HG03575 (cell line): ENCODE data around the gene PTGER3.

ENCODE experiments used
- ATAC-seq: cut with Tn5 transposase; IDR thresholded peaks from one replicate; pipeline ENCODE4 v1.9.1; 2021; ENCODE audit not compliant: unreplicated experiment, insufficient number of reproducible peaks, low FRiP score; ENCODE audit errors: extremely low read depth

Gene PTGER3

DNA sequence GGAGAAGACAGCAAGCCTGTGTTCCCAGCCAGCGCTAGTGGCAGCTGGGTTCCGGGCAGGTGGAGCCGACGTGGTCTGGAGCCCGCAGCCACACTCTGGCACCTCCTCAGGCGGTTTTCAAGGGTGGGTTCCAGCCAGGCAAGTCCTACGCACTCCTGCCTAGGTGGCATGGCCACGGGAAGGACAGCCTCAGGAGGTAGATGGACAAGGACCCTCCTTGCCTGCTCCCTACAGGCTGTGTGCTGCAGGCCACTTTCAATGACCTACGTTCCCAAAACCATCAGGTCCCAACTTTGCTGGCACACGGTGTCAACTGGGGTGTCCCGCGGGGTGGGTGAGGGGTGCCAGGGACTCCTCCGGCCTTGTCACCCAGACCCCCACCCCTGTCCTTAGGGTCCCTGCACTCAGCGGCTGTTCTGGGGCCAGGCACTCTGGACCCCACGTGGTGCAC is 6.7 kb upstream of the PTGER3 start:
- no peak for ATAC-seq

- no peak for ATAC-seq
Observed at GRCh38 chr1:71053758-71054157, 6.1 kb upstream of the PTGER3 start.

DNA sequence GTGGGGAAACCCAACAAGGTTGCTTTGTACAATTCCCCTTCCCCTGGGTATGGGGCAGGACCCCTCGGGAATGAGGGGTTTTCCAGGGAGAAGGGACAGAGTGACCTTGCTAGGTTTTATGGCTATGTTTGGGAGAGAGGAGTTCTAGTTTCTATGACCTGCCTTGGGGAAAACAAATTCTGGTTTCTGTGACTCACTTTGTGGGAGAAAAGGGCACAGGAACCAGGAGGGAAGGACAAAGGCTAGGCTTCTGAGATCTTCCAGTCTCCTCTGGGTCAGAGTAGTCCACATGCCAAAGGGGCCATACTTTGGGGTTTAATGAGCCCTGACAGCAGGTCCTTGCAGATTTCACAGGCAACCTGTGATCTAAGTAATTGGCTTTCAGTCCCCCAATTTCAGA is 5.5 kb upstream of the PTGER3 start:
- no peak for ATAC-seq

DNA sequence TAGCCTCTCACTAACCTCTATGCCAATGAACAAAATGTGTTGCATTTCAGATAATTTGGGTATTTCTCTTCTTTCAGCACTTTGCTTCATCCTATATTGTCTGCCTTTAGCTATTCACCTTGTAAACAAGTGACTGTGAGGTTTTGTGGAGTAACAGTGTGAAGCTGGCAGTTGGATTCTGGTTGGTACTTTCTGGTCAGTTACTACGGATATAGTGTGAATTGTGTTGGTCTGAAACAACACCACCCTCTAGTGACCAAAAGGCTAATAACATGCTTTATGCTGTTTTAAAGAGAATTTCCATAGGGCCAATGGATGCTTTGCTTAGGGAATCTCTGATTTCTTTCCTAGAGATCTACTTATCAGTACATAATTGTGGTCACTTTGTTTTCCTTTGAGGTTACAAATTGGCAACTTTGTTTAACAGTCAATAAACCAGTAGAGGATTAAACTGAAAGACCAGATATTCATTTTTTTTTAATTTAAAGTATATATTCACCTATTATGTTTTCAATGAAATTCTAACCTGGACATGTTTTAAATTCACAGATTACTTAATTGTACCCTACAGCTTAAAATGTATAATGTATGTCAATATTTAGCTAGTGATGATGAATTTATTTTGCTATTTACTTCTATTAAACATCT is 2.5 kb upstream of the PTGER3 start:
- ATAC-seq, result peak; percentile 52

- ATAC-seq, result no peak
Observed at GRCh38 chr1:71046891-71047634, 553 bp downstream of the PTGER3 start.

GRCh38 chr1:71045463-71046028 is 2.1 kb downstream of the PTGER3 start:
- ATAC-seq, result no peak

GRCh38 chr1:71044833-71045232 is 2.8 kb downstream of the PTGER3 start:
- no peak for ATAC-seq

DNA sequence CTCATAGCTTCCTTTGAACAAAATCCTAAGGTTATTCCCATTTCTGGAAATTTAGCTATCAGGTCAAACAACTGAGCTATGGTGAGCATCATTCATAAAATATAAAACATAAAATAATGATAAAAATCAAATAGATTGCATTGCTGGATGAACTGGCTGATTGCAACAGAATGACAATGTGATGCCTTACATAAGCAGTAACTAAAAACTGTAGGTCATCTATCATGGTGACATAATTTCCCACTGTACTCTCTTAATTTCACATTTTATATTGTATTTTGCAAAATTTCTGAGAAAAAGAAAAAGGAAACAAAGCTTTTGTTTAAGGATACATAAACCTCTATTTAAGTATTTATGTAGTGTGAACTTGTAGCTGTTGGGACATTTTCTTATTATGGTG is 4.6 kb downstream of the PTGER3 start:
- no peak for ATAC-seq

GRCh38 chr1:71041806-71042205 is 5.8 kb downstream of the PTGER3 start:
- ATAC-seq, result no peak

DNA sequence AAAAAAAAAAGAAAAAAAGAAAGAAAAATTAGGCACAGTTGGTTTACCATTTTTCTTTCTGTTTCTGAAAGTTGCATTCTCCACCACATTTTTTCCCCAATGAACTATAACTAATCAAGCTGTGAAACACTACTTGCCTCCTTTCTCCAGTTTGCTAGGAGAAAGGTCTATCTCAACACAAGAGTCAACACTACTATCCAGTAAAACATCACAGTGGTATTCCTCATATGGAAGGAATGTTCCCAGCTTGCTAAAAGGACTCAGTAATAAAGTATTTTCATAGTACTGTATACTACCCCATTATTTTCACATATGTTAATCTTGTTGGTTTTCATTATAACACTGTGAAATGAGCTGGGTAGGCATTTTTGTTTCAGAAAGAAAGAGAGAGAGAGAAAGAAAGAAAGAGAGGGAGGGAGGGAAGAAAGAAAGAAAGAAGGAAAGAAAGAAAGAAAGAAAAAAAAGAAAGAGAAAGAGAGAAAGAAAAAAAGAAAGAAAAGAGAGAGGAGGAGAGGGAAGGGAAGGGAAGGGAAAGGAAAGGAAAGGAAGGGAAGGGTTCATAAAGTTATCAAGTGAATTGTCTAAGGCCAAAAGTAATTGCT is 7.9 kb downstream of the PTGER3 start:
- no peak for ATAC-seq

GRCh38 chr1:71038942-71039341 is 8.7 kb downstream of the PTGER3 start:
- ATAC-seq, result no peak

GRCh38 chr1:71037829-71038620 is 9.6 kb downstream of the PTGER3 start:
- no peak for ATAC-seq

DNA sequence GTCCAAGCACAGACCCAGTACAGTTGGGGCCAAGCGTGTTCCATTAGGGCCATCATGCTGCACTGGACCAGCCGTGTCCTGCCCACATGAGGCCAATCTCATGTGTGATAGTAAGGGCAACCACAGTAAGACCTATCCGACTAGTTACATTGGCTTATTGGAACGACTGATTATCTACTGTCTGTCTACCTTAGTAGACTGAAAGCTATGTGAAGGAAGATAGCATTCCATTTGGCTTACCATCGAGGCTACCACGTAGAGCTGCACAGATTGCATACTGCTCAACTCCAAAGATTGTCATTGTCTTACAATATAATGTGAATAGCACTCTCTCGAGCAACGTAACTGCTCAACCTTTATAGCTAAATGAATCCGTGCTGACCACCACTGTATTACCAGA is 10.6 kb downstream of the PTGER3 start:
- ATAC-seq, result no peak

GRCh38 chr1:71033136-71033535 is 14.5 kb downstream of the PTGER3 start:
- ATAC-seq, result no peak

- ATAC-seq, result no peak
Observed at GRCh38 chr1:71031426-71031825, 16.2 kb downstream of the PTGER3 start.

GRCh38 chr1:71030026-71030425 is 17.6 kb downstream of the PTGER3 start:
- no peak for ATAC-seq

DNA sequence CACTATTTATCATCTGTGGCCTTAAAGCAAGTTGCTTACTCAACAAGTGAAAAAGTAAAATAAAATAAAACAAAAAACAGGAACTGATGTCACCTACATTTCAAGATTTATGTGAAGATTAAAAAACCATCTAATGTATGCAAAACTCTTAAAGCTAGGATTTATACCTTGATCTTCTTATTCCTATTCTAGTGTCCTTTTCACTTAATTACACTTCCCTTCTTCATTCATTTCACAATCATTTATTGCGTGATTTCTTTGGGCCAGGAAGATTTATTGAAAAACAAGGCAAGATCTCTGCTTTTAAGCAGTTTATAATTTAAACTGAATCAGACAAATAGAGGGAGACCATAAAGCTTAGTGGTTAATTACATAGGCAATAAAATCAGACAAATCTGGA is 18.6 kb downstream of the PTGER3 start:
- ATAC-seq, result no peak

GRCh38 chr1:71027991-71028390 is 19.6 kb downstream of the PTGER3 start:
- ATAC-seq, result no peak

DNA sequence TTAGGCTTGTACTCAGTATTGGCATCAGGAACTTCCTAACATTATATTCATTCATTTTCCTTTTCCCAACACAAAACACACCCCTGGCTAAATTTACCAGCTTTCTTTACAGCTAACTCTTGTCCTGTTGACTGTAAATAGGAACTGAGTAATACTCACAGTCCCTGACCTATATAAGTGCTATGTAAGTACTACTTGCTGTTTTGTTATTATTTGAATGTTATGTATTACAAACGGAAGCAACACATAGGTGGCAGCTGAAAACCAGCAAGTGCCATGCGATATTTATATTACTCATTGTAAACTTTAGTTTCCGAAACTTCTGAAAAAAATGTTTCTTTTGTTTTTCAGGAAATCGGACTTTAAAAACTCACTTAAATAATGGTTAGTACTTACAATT is 21.5 kb downstream of the PTGER3 start:
- no peak for ATAC-seq
